ENCODE data around the gene GNB2. TPM values are rescaled to one million over a fixed set of nuclear protein-coding genes. Genes with fewer than 3 reads are reported as not detected.
A peak's percentile ranks its signal among the peaks of the same experiment; 100 is the strongest.
"Not testable (repeated sequence)": the region's sequence is repeated elsewhere in the genome, so short reads cannot be mapped to it uniquely, and the experiment has no call there.

GNB2 gene
- total RNA-seq, 1 donor from 2014 or later: 229 TPM

DNA sequence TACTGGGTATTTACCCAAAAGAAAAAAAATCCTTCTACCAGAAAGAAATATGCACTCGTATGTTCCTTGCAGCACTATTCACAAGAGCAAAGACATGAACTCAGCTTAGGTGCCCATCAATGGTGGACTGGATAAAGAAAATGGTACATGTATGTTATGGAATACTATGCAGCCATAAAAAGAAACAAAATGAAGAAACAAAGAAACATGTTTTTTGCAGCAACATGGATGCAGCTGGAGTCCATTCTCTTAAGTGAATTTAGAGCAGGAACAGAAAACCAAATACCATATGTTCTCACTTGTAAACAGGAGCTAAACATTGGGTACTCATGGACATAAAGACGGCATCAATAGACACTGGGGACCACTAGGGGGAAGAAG is 5.5 kb upstream of the GNB2 start:
- no peak overlapping the region for H3K27ac Mint-ChIP-seq (ENCODE audit: unreplicated experiment)
- peaks cover under 1% of the 10 kb centered on the region for H3K4me1 Mint-ChIP-seq
- H3K27me3 Mint-ChIP-seq (ENCODE audit: low read depth): peaks cover 39% of the 10 kb centered on the region
- no peak for DNase-seq (ENCODE audit: low read depth, low spot score)
- no peaks in the 10 kb centered on the region for H3K9me3 Mint-ChIP-seq
- no peak overlapping the region for H3K4me3 Mint-ChIP-seq
- TF ChIP-seq, protein P1, sequence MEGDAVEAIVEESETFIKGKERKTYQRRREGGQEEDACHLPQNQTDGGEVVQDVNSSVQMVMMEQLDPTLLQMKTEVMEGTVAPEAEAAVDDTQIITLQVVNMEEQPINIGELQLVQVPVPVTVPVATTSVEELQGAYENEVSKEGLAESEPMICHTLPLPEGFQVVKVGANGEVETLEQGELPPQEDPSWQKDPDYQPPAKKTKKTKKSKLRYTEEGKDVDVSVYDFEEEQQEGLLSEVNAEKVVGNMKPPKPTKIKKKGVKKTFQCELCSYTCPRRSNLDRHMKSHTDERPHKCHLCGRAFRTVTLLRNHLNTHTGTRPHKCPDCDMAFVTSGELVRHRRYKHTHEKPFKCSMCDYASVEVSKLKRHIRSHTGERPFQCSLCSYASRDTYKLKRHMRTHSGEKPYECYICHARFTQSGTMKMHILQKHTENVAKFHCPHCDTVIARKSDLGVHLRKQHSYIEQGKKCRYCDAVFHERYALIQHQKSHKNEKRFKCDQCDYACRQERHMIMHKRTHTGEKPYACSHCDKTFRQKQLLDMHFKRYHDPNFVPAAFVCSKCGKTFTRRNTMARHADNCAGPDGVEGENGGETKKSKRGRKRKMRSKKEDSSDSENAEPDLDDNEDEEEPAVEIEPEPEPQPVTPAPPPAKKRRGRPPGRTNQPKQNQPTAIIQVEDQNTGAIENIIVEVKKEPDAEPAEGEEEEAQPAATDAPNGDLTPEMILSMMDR (conservative IDR thresholded peaks at IDR 0.05): no peak
- no peaks in the 10 kb centered on the region for H3K36me3 Mint-ChIP-seq (ENCODE audit: low read depth)

DNA sequence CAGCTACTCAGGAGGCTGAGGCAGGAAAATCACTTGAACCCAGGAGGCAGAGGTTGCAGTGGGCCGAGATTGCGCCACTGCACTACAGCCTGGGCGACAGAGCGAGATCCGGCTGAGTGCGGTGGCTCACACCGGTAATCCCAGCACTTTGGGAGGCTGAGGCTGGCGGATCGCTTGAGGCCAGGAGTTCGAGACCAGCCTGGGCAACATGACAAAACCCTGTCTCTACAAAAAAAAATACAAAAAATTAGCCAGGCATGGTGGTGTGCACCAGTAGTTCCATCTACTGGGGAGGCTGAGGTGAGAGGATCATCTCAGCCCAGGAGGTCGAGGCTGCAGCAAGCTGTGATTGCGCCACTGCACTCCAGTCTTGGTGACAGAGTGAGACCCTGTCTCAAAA is 4.4 kb upstream of the GNB2 start:
- not testable (repeated sequence) for H3K36me3 Mint-ChIP-seq (ENCODE audit: low read depth); H3K4me3 Mint-ChIP-seq; H3K27ac Mint-ChIP-seq (ENCODE audit: unreplicated experiment); DNase-seq (ENCODE audit: low read depth, low spot score); H3K9me3 Mint-ChIP-seq; H3K4me1 Mint-ChIP-seq
- peaks cover 41% of the 10 kb centered on the region for H3K27me3 Mint-ChIP-seq (ENCODE audit: low read depth)

DNA sequence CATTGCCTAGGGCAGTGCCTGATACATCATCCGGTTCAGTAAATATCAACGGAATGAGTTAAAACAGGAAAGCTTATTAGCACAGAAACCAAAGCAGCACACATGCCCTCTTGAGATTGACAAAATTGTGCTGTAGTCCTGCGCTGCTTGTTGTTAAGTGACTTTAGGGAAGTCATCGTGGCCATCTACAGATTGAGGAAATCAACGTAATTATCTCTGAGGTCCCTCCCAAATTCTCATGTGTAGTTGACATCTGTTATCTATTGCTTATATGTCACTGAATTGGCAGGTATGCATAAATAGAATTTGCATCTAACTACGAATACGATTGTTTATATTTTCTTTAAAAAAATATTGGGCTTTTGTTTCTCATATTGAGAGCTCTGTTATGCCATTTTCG is 3.5 kb upstream of the GNB2 start:
- no peaks in the 10 kb centered on the region for H3K9me3 Mint-ChIP-seq
- peaks cover 5% of the 10 kb centered on the region for H3K4me1 Mint-ChIP-seq
- H3K27ac Mint-ChIP-seq (ENCODE audit: unreplicated experiment): no peak overlapping the region
- no peak overlapping the region for H3K4me3 Mint-ChIP-seq
- no peak for DNase-seq (ENCODE audit: low read depth, low spot score)
- TF ChIP-seq, protein P1 (conservative IDR thresholded peaks at IDR 0.05): no peak
- H3K36me3 Mint-ChIP-seq (ENCODE audit: low read depth): no peaks in the 10 kb centered on the region
- H3K27me3 Mint-ChIP-seq (ENCODE audit: low read depth): peaks cover 41% of the 10 kb centered on the region

DNA sequence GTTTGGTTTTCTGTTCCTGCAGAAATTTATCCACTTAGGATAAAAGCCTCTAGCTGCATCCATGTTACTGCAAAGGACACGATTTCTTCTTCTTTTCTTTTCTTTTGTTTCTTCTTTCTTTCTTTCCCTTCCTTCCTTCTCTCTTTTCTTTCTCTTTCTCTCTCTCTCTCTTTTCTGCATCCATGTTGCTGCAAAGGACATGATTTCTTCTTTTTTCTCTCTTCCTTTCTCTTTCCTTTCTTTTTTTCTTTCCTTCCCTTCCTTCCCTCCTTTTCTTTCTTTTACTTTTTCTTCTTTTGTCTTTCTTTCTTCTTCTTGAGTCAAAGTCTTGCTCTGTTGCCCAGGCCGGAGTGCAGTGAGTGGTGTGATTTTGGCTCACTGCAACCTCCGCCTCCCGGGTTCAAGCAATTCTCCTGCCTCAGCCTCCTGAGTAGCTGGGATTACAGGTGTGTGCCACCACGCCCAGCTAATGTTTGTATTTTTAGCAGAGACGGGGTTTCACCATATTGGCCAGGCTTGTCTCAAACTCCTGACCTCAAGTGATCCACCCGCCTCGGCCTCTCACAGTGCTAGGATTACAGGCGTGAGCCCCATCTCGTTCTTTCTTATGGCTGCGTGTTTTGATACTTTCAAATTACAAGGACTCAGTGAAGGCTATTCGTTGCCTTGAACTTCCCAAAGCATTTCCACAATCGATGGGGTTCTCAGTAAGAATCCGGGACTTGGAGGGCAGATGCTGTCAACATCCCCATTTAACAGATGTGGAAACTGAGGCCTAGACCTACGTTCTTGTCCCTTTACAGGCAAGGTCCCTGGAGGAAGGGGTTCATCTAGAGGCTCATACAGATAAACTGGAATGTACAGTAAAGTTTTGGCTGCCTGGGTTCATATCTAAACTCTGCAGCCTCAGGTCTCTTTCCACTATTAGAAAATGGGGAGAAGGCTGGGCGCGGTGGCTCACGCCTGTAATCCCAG is 1.9 kb upstream of the GNB2 start:
- TF ChIP-seq, protein P1 (conservative IDR thresholded peaks at IDR 0.05): no peak

DNA sequence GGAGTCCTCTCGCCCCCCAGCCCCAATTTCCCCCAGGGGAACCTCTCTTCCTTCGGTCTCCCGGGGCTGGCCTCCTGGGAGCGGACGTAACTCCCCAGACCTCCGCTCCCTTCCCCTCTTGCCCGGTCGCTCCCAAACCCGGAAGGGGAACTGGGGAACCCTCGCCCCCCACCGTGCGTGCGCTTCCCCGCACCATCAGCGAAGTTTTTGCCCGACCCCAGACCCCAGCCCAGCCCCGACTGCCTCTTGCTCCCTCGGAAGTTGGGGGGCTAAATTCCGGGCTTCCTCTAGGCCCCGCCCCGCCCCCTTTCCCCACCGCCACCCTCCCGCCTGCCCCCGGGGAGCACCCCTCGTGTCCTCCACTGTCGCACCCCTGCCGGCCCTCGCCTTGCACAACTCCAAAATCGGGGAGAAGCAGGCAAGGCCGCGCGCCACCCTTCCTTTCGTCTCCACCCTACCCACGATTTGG is 436 bp downstream of the GNB2 start:
- H3K27ac Mint-ChIP-seq (ENCODE audit: unreplicated experiment): peak overlapping the region; percentile 62
- TF ChIP-seq, protein P1 (conservative IDR thresholded peaks at IDR 0.05): no peak

More for the DNA sequence above, 1.9 kb upstream of the GNB2 start:
- peaks cover 9% of the 10 kb centered on the region for H3K4me1 Mint-ChIP-seq
- H3K27ac Mint-ChIP-seq (ENCODE audit: unreplicated experiment): no peak overlapping the region
- peaks cover 31% of the 10 kb centered on the region for H3K27me3 Mint-ChIP-seq (ENCODE audit: low read depth)
- H3K36me3 Mint-ChIP-seq (ENCODE audit: low read depth): no peaks in the 10 kb centered on the region
- peak overlapping the region; percentile 35 for H3K4me3 Mint-ChIP-seq
- DNase-seq (ENCODE audit: low read depth, low spot score): no peak
- H3K9me3 Mint-ChIP-seq: no peaks in the 10 kb centered on the region

More for the DNA sequence above, 436 bp downstream of the GNB2 start:
- peak overlapping the region; percentile 96 for H3K4me3 Mint-ChIP-seq
- H3K27me3 Mint-ChIP-seq (ENCODE audit: low read depth): peaks cover 23% of the 10 kb centered on the region
- no peaks in the 10 kb centered on the region for H3K9me3 Mint-ChIP-seq
- peaks cover 9% of the 10 kb centered on the region for H3K4me1 Mint-ChIP-seq
- peaks cover 5% of the 10 kb centered on the region for H3K36me3 Mint-ChIP-seq (ENCODE audit: low read depth)
- DNase-seq (ENCODE audit: low read depth, low spot score): no peak
